RWPE1 (cell line): Measurements from ENCODE around the gene OLFM3.

Experiments
- CTCF ChIA-PET: fragments of 350-600 bp; sonication (Branson Sonifier 250); formaldehyde crosslinking; extraction: SDS; loops from one replicate; lab custom pipeline; 2021; lab: Yijun Ruan, JAX
- POLR2A ChIA-PET: fragments of 400-600 bp; formaldehyde crosslinking; extraction: SDS; loops from one replicate; lab custom pipeline; 2020; ENCODE audit warnings: antibody characterized with exemption; ENCODE audit not compliant: low non-redundant PET; lab: Yijun Ruan, JAX
- DNase-seq: peaks from one replicate; pipeline ENCODE4 v3.0.0; 2012; ENCODE audit warnings: low spot score
- H3K27ac ChIP-seq: fragments of 450-650 bp; 2 replicates; pipeline ENCODE4 v1.5.1; 2017
- CTCF ChIP-seq: fragments of 450-650 bp; conservative IDR thresholded peaks from 2 replicates; pipeline ENCODE4 v1.5.1; 2017; ENCODE audit warnings: low read depth, mild to moderate bottlenecking

OLFM3 gene

GRCh38 chr1:101905283-101905835 is 91.4 kb downstream of the OLFM3 start:
- ChIA-PET CTCF (no interaction called here), POLR2A (no interaction called here)
- H3K27ac ChIP-seq, result no peak overlapping the region
- no peak for TF ChIP-seq CTCF
- DNase-seq, result no peak

GRCh38 chr1:101902199-101902598 is 94.5 kb downstream of the OLFM3 start:
- CTCF ChIA-PET, result no interaction called here
- no peak for TF ChIP-seq CTCF
- no peak for DNase-seq
- POLR2A ChIA-PET, result no interaction called here
- H3K27ac ChIP-seq, result no peak overlapping the region

GRCh38 chr1:101898137-101898536 is 98.6 kb downstream of the OLFM3 start:
- H3K27ac ChIP-seq, result no peak overlapping the region
- ChIA-PET POLR2A (no interaction called here), CTCF (no interaction called here)
- no peak for TF ChIP-seq CTCF
- no peak for DNase-seq

- ChIA-PET POLR2A (no interaction called here), CTCF (interaction anchor here (1.0 kb wide), 1 partner anchor 118 kb away, joined by 3 read pairs; no protein-coding TSS in a partner anchor)
- no peak overlapping the region for H3K27ac ChIP-seq
- TF ChIP-seq CTCF, result no peak
- DNase-seq, result no peak
These were observed 112.1 kb downstream of the OLFM3 start for GRCh38 chr1:101884621-101885020.

- no peak for TF ChIP-seq CTCF
- DNase-seq, result no peak
- H3K27ac ChIP-seq, result no peak overlapping the region
- ChIA-PET POLR2A (no interaction called here), CTCF (no interaction called here)
These were observed 120.8 kb downstream of the OLFM3 start for GRCh38 chr1:101875891-101876290.

GRCh38 chr1:101873672-101874071 is 123.1 kb downstream of the OLFM3 start:
- ChIA-PET CTCF (no interaction called here), POLR2A (no interaction called here)
- TF ChIP-seq CTCF, result no peak
- no peak for DNase-seq
- H3K27ac ChIP-seq, result no peak overlapping the region
